Measurements from ENCODE around the gene FNDC10. TPM values are rescaled to one million over a fixed set of nuclear protein-coding genes. Genes with fewer than 3 reads are reported as not detected.
A peak's percentile ranks its signal among the peaks of the same experiment; 100 is the strongest.

Gene FNDC10
- total and polyA plus RNA-seq, 9 of the 15 experiments (the other 6 are each of a cell fraction or from before 2014, with no cell fraction given), result 0.08 to 6.3 (median 1.6) TPM

DNA sequence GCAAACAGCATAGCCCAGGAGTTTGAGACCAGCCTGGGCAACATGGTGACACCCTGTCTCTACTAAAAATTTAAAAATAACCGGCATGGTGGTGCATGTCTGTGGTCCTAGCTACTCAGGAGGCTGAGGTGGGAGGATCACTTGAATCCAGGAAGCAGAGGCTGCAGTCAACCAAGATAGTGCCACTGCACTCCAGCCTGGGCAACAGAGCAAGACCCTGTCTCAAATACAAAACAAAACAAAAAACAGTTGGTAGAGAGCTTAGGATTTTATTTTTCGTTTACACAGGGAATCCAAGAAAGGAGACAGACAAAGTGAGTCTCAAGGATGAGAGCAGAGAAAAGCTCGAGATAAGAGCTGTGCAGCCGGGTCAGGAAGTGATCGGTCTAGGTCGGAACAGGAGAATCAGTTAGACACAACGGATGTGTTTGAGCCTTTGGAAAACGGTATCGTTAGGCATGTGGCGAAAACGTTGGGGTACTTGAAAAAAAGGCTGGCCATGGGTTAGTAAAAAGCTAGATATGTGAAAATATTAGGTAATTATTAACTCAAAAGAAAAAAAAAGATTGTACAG, 13.7 kb upstream of the FNDC10 start (continued):
- TF ChIP-seq BCOR (IDR thresholded peaks at IDR 0.05) (peak; percentile 77), ETV1 (tag; conservative IDR thresholded peaks at IDR 0.05; ENCODE audit: low read depth) (peak; percentile 75), ESRRB (CRISPR knock-in tag; IDR thresholded peaks at IDR 0.05; ENCODE audit: borderline replicate concordance) (no peak), MAZ (CRISPR knock-in tag; conservative IDR thresholded peaks at IDR 0.05 in 1 of 2, IDR thresholded peaks at IDR 0.05 in 1 of 2) (0 out of 4 replicates have a peak, but pooled peaks of 1 of the 2 experiments have one; percentile 8), ZNF184 (CRISPR knock-in tag; IDR thresholded peaks at IDR 0.05) (no peak), SPI1 (IDR thresholded peaks at IDR 0.05; ENCODE audit: borderline replicate concordance, low read depth, low read length) (no peak)

- Histone ChIP-seq H3K27ac (ENCODE audit: extremely low read depth, low read depth, low read length) (no peak overlapping the region), H2AFZ (ENCODE audit: low read depth, low read length) (no peak overlapping the region), H3K9me3 (replicated peaks; ENCODE audit: control insufficient read depth, insufficient read depth, low read depth, low read length) (no peaks in the 10 kb centered on the region), H3K4me1 (replicated peaks in 1 of 2; ENCODE audit: control insufficient read depth in 2 of 2, insufficient read depth in 2 of 2, low read length in 2 of 2) (peaks cover 20 to 49% of the 10 kb centered on the region in 2 experiments; a peak in 4 of 5 replicates), H3K4me3 (no peak overlapping the region), H3K79me2 (ENCODE audit: control insufficient read depth, insufficient read depth, low read length) (peaks cover 31% of the 10 kb centered on the region), H4K20me1 (replicated peaks; ENCODE audit: control insufficient read depth, insufficient read depth, low read length) (0 out of 2 replicates have a peak, but pooled peaks cover 12% of the 10 kb centered on the region), H3K36me3 (ENCODE audit: control insufficient read depth, insufficient read depth, low read length) (no peaks in the 10 kb centered on the region), H3K9me1 (ENCODE audit: control insufficient read depth, insufficient read depth, low read length) (no peaks in the 10 kb centered on the region), H3K4me2 (ENCODE audit: insufficient read depth, low read length) (no peak overlapping the region), H3K27me3 (ENCODE audit: control insufficient read depth in 2 of 2, insufficient read depth in 2 of 2, low read length in 2 of 2) (no peaks in the 10 kb centered on the region; a peak in 1 of 5 replicates), H3K9ac (ENCODE audit: insufficient read depth in 1 of 2, low read depth in 2 of 2, low read length in 2 of 2) (no peak overlapping the region)
- WGBS (ENCODE audit: insufficient coverage, low coverage, missing lambda C conversion rate), result 84% methylated on average over 3 of the region's 3 CpGs
- ATAC-seq, result no peak
- in situ Hi-C loops (cut with MboI), result no loop called here
- POLR2A ChIA-PET, result no interaction called here
- FAIRE-seq, result no peak
- TF ChIP-seq LEF1 (IDR thresholded peaks at IDR 0.05) (no peak), HNRNPUL1 (IDR thresholded peaks at IDR 0.05; ENCODE audit: low read length) (no peak), ZFP36 (IDR thresholded peaks at IDR 0.05; ENCODE audit: low read depth, low read length, partially characterized antibody) (no peak), ZNF764 (CRISPR knock-in tag; IDR thresholded peaks at IDR 0.05; ENCODE audit: low read depth) (no peak)
- TF ChIP-seq, protein P1, sequence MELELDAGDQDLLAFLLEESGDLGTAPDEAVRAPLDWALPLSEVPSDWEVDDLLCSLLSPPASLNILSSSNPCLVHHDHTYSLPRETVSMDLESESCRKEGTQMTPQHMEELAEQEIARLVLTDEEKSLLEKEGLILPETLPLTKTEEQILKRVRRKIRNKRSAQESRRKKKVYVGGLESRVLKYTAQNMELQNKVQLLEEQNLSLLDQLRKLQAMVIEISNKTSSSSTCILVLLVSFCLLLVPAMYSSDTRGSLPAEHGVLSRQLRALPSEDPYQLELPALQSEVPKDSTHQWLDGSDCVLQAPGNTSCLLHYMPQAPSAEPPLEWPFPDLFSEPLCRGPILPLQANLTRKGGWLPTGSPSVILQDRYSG (tag; conservative IDR thresholded peaks at IDR 0.05; ENCODE audit: low read depth), result no peak
- TF ChIP-seq, protein P2, sequence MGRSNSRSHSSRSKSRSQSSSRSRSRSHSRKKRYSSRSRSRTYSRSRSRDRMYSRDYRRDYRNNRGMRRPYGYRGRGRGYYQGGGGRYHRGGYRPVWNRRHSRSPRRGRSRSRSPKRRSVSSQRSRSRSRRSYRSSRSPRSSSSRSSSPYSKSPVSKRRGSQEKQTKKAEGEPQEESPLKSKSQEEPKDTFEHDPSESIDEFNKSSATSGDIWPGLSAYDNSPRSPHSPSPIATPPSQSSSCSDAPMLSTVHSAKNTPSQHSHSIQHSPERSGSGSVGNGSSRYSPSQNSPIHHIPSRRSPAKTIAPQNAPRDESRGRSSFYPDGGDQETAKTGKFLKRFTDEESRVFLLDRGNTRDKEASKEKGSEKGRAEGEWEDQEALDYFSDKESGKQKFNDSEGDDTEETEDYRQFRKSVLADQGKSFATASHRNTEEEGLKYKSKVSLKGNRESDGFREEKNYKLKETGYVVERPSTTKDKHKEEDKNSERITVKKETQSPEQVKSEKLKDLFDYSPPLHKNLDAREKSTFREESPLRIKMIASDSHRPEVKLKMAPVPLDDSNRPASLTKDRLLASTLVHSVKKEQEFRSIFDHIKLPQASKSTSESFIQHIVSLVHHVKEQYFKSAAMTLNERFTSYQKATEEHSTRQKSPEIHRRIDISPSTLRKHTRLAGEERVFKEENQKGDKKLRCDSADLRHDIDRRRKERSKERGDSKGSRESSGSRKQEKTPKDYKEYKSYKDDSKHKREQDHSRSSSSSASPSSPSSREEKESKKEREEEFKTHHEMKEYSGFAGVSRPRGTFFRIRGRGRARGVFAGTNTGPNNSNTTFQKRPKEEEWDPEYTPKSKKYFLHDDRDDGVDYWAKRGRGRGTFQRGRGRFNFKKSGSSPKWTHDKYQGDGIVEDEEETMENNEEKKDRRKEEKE (IDR thresholded peaks at IDR 0.05; ENCODE audit: borderline replicate concordance in 1 of 2, control insufficient read depth in 1 of 2, low read depth in 2 of 2, low read length in 1 of 2), result no peak
- intact Hi-C loops (cut with micrococcal nuclease), result no loop called here
- CTCF ChIA-PET (ENCODE audit: low intra/inter-chr PET ratio), result no interaction called here
- DNase-seq (ENCODE audit: extremely low read depth in 1 of 4, low spot score in 3 of 4), result no peak
- BruUV-seq (replicated peaks), result no TSS peak
These were observed 12.1 kb upstream of the FNDC10 start for GRCh38 chr1:1612104-1612400.

Data from K562 (cell line).